Osteocyte (in vitro differentiated cells): ENCODE results near the gene BGLAP. TPM values are rescaled to one million over a fixed set of nuclear protein-coding genes. Genes with fewer than 3 reads are reported as not detected.

Source experiments
- DNase-seq: peaks from one replicate; pipeline ENCODE4 v3.0.0; 2021; ENCODE audit warnings: mixed read lengths; ENCODE audit not compliant: unreplicated experiment; ENCODE audit errors: extremely low spot score
- H3K27ac Mint-ChIP-seq: one replicate; pipeline ENCODE4 v1.8.0; 2021; ENCODE audit warnings: mild to moderate bottlenecking, mixed read lengths; ENCODE audit not compliant: unreplicated experiment
- H3K27me3 Mint-ChIP-seq: one replicate; pipeline ENCODE4 v1.8.0; 2021; ENCODE audit warnings: mixed read lengths; ENCODE audit not compliant: unreplicated experiment
- H3K36me3 Mint-ChIP-seq: one replicate; pipeline ENCODE4 v1.8.0; 2021; ENCODE audit warnings: mixed read lengths; ENCODE audit not compliant: unreplicated experiment
- H3K4me1 Mint-ChIP-seq: one replicate; pipeline ENCODE4 v1.8.0; 2021; ENCODE audit warnings: mixed read lengths; ENCODE audit not compliant: unreplicated experiment
- H3K4me3 Mint-ChIP-seq: one replicate; pipeline ENCODE4 v1.8.0; 2021; ENCODE audit warnings: mild to moderate bottlenecking, moderate library complexity, mixed read lengths; ENCODE audit not compliant: unreplicated experiment
- H3K9me3 Mint-ChIP-seq: one replicate; pipeline ENCODE4 v1.8.0; 2021; ENCODE audit warnings: mixed read lengths; ENCODE audit not compliant: unreplicated experiment
- long read RNA-seq: library from polyadenylated mRNA; unstranded; transcript quantifications from one replicate; pipeline ENCODE4 v2.0.0, GENCODE V29; 2021
- total RNA-seq: library from RNA; stranded (reverse); gene quantifications from 2 replicates; pipeline ENCODE4 v1.2.1, GENCODE V29; 2021
- TF ChIP-seq, protein P1 (sequence below): fragments of 200-600 bp; sonication (generic); IDR thresholded peaks from 2 replicates; pipeline ENCODE4 v1.5.0; 2021; ENCODE audit warnings: antibody characterized with exemption, mild to moderate bottlenecking, moderate library complexity

The BGLAP gene
- total RNA-seq: 0.52 TPM in 1 of 2 replicates, not detected in the other
- long read RNA-seq: 0 reads

GRCh38 chr1:156241926-156242325 lies at the start of gene BGLAP:
TSS of gene BGLAP (plus strand) at chr1:156242184. CDS start at chr1:156242232, 48 bp downstream.
- H3K27me3 Mint-ChIP-seq: no peaks in the 10 kb centered on the region
- TF ChIP-seq, protein P1, sequence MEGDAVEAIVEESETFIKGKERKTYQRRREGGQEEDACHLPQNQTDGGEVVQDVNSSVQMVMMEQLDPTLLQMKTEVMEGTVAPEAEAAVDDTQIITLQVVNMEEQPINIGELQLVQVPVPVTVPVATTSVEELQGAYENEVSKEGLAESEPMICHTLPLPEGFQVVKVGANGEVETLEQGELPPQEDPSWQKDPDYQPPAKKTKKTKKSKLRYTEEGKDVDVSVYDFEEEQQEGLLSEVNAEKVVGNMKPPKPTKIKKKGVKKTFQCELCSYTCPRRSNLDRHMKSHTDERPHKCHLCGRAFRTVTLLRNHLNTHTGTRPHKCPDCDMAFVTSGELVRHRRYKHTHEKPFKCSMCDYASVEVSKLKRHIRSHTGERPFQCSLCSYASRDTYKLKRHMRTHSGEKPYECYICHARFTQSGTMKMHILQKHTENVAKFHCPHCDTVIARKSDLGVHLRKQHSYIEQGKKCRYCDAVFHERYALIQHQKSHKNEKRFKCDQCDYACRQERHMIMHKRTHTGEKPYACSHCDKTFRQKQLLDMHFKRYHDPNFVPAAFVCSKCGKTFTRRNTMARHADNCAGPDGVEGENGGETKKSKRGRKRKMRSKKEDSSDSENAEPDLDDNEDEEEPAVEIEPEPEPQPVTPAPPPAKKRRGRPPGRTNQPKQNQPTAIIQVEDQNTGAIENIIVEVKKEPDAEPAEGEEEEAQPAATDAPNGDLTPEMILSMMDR: no peak
- H3K27ac Mint-ChIP-seq: peak within 1 kb of the TSS; percentile 23
- H3K9me3 Mint-ChIP-seq: no peaks in the 10 kb centered on the region
- H3K36me3 Mint-ChIP-seq: peaks cover 15% of the 10 kb centered on the region
- peaks cover 13% of the 10 kb centered on the region for H3K4me1 Mint-ChIP-seq
- DNase-seq: no peak
- H3K4me3 Mint-ChIP-seq: no peak within 1 kb of the TSS

GRCh38 chr1:156193208-156193487 lies 48.8 kb upstream of the BGLAP start:
- H3K27ac Mint-ChIP-seq: peak overlapping the region; percentile 80
- peaks cover 26% of the 10 kb centered on the region for H3K4me1 Mint-ChIP-seq
- DNase-seq: no peak
- TF ChIP-seq, protein P1: no peak
- H3K27me3 Mint-ChIP-seq: peaks cover 2% of the 10 kb centered on the region
- no peaks in the 10 kb centered on the region for H3K9me3 Mint-ChIP-seq
- H3K36me3 Mint-ChIP-seq: peaks cover 9% of the 10 kb centered on the region
- H3K4me3 Mint-ChIP-seq: peak overlapping the region; percentile 92

GRCh38 chr1:156193488-156194299 lies 48.3 kb upstream of the BGLAP start, which contains the start of gene SLC25A44:
TSS of gene SLC25A44 (plus strand) at chr1:156194104. CDS start at chr1:156199848, 5,744 bp downstream.
- TF ChIP-seq, protein P1: peak; percentile 67
- Mint-ChIP-seq H3K36me3 (peaks cover 9% of the 10 kb centered on the region), H3K27ac (peak within 1 kb of the TSS; percentile 80), H3K27me3 (peaks cover 2% of the 10 kb centered on the region), H3K9me3 (no peaks in the 10 kb centered on the region), H3K4me3 (peak within 1 kb of the TSS; percentile 92), H3K4me1 (peaks cover 26% of the 10 kb centered on the region)
- peak; percentile 99 for DNase-seq

GRCh38 chr1:156194300-156194652 lies 47.7 kb upstream of the BGLAP start:
- no peaks in the 10 kb centered on the region for H3K27me3 Mint-ChIP-seq
- peaks cover 10% of the 10 kb centered on the region for H3K36me3 Mint-ChIP-seq
- peaks cover 26% of the 10 kb centered on the region for H3K4me1 Mint-ChIP-seq
- TF ChIP-seq, protein P1: no peak
- peak overlapping the region; percentile 80 for H3K27ac Mint-ChIP-seq
- H3K9me3 Mint-ChIP-seq: no peaks in the 10 kb centered on the region
- no peak for DNase-seq
- H3K4me3 Mint-ChIP-seq: peak overlapping the region; percentile 92

- peaks cover 18% of the 10 kb centered on the region for H3K36me3 Mint-ChIP-seq
- peak overlapping the region; percentile 92 for H3K4me3 Mint-ChIP-seq
- H3K9me3 Mint-ChIP-seq: no peaks in the 10 kb centered on the region
- no peaks in the 10 kb centered on the region for H3K27me3 Mint-ChIP-seq
- no peak for DNase-seq
- TF ChIP-seq, protein P1: no peak
- no peak overlapping the region for H3K27ac Mint-ChIP-seq
- H3K4me1 Mint-ChIP-seq: peaks cover 28% of the 10 kb centered on the region
Measured at GRCh38 chr1:156195853-156196252, 46.1 kb upstream of the BGLAP start.
